Measurements from ENCODE around the gene FNDC3B. TPM values are rescaled to one million over a fixed set of nuclear protein-coding genes. Genes with fewer than 3 reads are reported as not detected.

FNDC3B gene
- total and polyA plus RNA-seq, 4 donors, result 23.3 to 74.2 (median 32.9) TPM

GRCh38 chr3:172199850-172200369, 160.5 kb downstream of the FNDC3B start:
- DNase-seq (ENCODE audit: low spot score), result no peak
- WGBS, result 84% methylated on average over 7 of the region's 7 CpGs
- TF ChIP-seq TAF1 (conservative IDR thresholded peaks at IDR 0.05), result no peak
- TF ChIP-seq YY1 (IDR thresholded peaks at IDR 0.05), result no peak
- TF ChIP-seq RAD21 (IDR thresholded peaks at IDR 0.05), result no peak
- no peak for TF ChIP-seq FOXA1 (IDR thresholded peaks at IDR 0.05)
- no peak for TF ChIP-seq GABPA (IDR thresholded peaks at IDR 0.05 in 1 of 2, conservative IDR thresholded peaks at IDR 0.05 in 1 of 2)
- TF ChIP-seq SP1 (IDR thresholded peaks at IDR 0.05), result no peak
- TF ChIP-seq FOXA2 (IDR thresholded peaks at IDR 0.05), result no peak
- TF ChIP-seq RXRA (IDR thresholded peaks at IDR 0.05), result no peak
- no peak for TF ChIP-seq EGR1 (IDR thresholded peaks at IDR 0.05; ENCODE audit: low read depth in 2 of 2)
- TF ChIP-seq JUND (IDR thresholded peaks at IDR 0.05), result no peak
- no peak for TF ChIP-seq ZBTB33 (IDR thresholded peaks at IDR 0.05)
- TF ChIP-seq HNF4A (conservative IDR thresholded peaks at IDR 0.05), result no peak
- no peaks in the 10 kb centered on the region for H3K9me3 ChIP-seq (ENCODE audit: control insufficient read depth in 4 of 4, low read length in 3 of 4)
- no peak overlapping the region for H3K4me3 ChIP-seq (ENCODE audit: low read depth in 1 of 3, low read length in 3 of 3)
- peaks cover 0 to 2% (median 0%) of the 10 kb centered on the region in 4 donors for H3K36me3 ChIP-seq (ENCODE audit: control insufficient read depth in 4 of 4, insufficient read depth in 3 of 4, low read depth in 1 of 4, low read length in 3 of 4)
- peaks cover 10 to 31% (median 25%) of the 10 kb centered on the region in 4 donors for H3K4me1 ChIP-seq (ENCODE audit: control insufficient read depth in 4 of 4, insufficient read depth in 4 of 4, low read length in 3 of 4)
- no peaks in the 10 kb centered on the region for H3K27me3 ChIP-seq (ENCODE audit: control insufficient read depth in 4 of 4, insufficient read depth in 4 of 4, low read length in 3 of 4)
- no peak overlapping the region for H3K27ac ChIP-seq (ENCODE audit: low read depth in 1 of 2, low read length in 2 of 2)
- no peak overlapping the region for H3K9ac ChIP-seq (ENCODE audit: low read depth in 1 of 2, low read length in 2 of 2)

GRCh38 chr3:172201136-172201869, 161.9 kb downstream of the FNDC3B start:
- Histone ChIP-seq H3K9ac (ENCODE audit: low read depth in 1 of 2, low read length in 2 of 2) (no peak overlapping the region), H3K4me1 (ENCODE audit: control insufficient read depth in 4 of 4, insufficient read depth in 4 of 4, low read length in 3 of 4) (peaks cover 10 to 33% (median 24%) of the 10 kb centered on the region in 4 donors), H3K36me3 (ENCODE audit: control insufficient read depth in 4 of 4, insufficient read depth in 3 of 4, low read depth in 1 of 4, low read length in 3 of 4) (peaks cover 0 to 2% (median 0%) of the 10 kb centered on the region in 4 donors), H3K9me3 (ENCODE audit: control insufficient read depth in 4 of 4, low read length in 3 of 4) (no peaks in the 10 kb centered on the region), H3K27ac (ENCODE audit: low read depth in 1 of 2, low read length in 2 of 2) (peak overlapping the region; percentile 31 to 44), H3K27me3 (ENCODE audit: control insufficient read depth in 4 of 4, insufficient read depth in 4 of 4, low read length in 3 of 4) (no peaks in the 10 kb centered on the region), H3K4me3 (ENCODE audit: low read depth in 1 of 3, low read length in 3 of 3) (no peak overlapping the region)
- TF ChIP-seq NR2F2 (IDR thresholded peaks at IDR 0.05) (peak; percentile 32), YY1 (IDR thresholded peaks at IDR 0.05) (peak; percentile 35), SP1 (IDR thresholded peaks at IDR 0.05) (peak; percentile 44), ZBTB33 (IDR thresholded peaks at IDR 0.05) (no peak), HNF4A (conservative IDR thresholded peaks at IDR 0.05) (no peak), EGR1 (IDR thresholded peaks at IDR 0.05; ENCODE audit: low read depth in 2 of 2) (no peak), TAF1 (conservative IDR thresholded peaks at IDR 0.05) (no peak), FOXA1 (IDR thresholded peaks at IDR 0.05) (no peak), CTCF (IDR thresholded peaks at IDR 0.05; ENCODE audit: low read depth, low read length, missing input control) (no peak), FOXA2 (IDR thresholded peaks at IDR 0.05) (no peak), ATF3 (IDR thresholded peaks at IDR 0.05) (no peak), RXRA (IDR thresholded peaks at IDR 0.05) (no peak), JUND (IDR thresholded peaks at IDR 0.05) (no peak), RAD21 (IDR thresholded peaks at IDR 0.05) (peak in 1 of 2 donors; percentile 42), GABPA (IDR thresholded peaks at IDR 0.05 in 1 of 2, conservative IDR thresholded peaks at IDR 0.05 in 1 of 2) (no peak)
- WGBS, result 59% methylated on average over 11 of the region's 11 CpGs
- DNase-seq (ENCODE audit: low spot score), result peak; percentile 46

Measured in liver (tissue), 9 donors.